Measurements from ENCODE around the gene CLEC2B. TPM values are rescaled to one million over a fixed set of nuclear protein-coding genes. Genes with fewer than 3 reads are reported as not detected.

The CLEC2B gene
- polyA plus RNA-seq, 1 of the 3 experiments (the other 2 are of a cell fraction), result not detected

DNA sequence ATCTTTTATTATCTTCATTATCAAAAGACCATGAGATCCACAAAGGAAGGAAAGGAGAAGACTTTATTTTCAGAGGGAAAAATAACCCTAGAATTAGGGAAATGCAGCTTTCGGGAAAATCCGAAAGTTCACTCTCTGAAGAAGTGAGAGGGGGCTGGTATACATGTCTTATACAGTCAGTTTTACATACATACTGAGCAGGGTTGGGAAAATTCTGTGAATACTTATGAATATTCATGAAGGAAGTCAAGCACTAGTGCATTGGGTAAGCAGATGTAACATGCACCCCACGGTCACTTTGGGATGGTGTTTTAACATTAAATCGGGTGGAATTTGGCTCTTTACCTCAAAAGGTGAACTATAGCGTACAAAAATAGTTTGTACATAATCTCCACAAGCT, 57.5 kb downstream of the CLEC2B start:
- WGBS (ENCODE audit: low lambda C conversion rate), result 11% methylated on average over 5 of the region's 5 CpGs
- Histone ChIP-seq H3K4me2 (no peak overlapping the region), H3K4me1 (ENCODE audit: control insufficient read depth in 1 of 2, insufficient read depth in 2 of 2, low read depth in 1 of 2, low read length in 1 of 2) (no peaks in the 10 kb centered on the region), H3K4me3 (ENCODE audit: low read depth in 2 of 2, low read length in 1 of 2) (no peak overlapping the region), H3K27me3 (ENCODE audit: insufficient read depth) (peaks cover 28% of the 10 kb centered on the region; the same call in 1 of the 2 replicates), H3K79me2 (ENCODE audit: insufficient read depth) (no peaks in the 10 kb centered on the region), H3K36me3 (replicated peaks in 1 of 2; ENCODE audit: control insufficient read depth in 1 of 2, insufficient read depth in 2 of 2, low read length in 1 of 2) (no peaks in the 10 kb centered on the region), H3K9me3 (no peaks in the 10 kb centered on the region), H2AFZ (ENCODE audit: low read depth) (no peak overlapping the region), H3K27ac (ENCODE audit: low read depth in 2 of 2, low read length in 1 of 2) (no peak overlapping the region), H4K20me1 (ENCODE audit: insufficient read depth) (no peaks in the 10 kb centered on the region), H3K9ac (no peak overlapping the region), H3K9me2 (no peaks in the 10 kb centered on the region), H3F3A (replicated peaks; ENCODE audit: insufficient read depth) (no peaks in the 10 kb centered on the region)
- TF ChIP-seq YY1 (IDR thresholded peaks at IDR 0.05; ENCODE audit: low read depth) (no peak), FOXJ3 (CRISPR knock-in tag; IDR thresholded peaks at IDR 0.05) (no peak), REST (IDR thresholded peaks at IDR 0.05; ENCODE audit: low read depth, low read length) (no peak), GABPA (IDR thresholded peaks at IDR 0.05; ENCODE audit: low read depth) (no peak), RAD21 (IDR thresholded peaks at IDR 0.05; ENCODE audit: low read length) (no peak), NFIC (IDR thresholded peaks at IDR 0.05; ENCODE audit: borderline replicate concordance) (no peak), FOXM1 (IDR thresholded peaks at IDR 0.05; ENCODE audit: low read depth) (no peak), EP300 (IDR thresholded peaks at IDR 0.05; ENCODE audit: borderline replicate concordance in 1 of 2, low read depth in 1 of 2, low read length in 1 of 2) (no peak), CHD2 (IDR thresholded peaks at IDR 0.05; ENCODE audit: low read length, partially characterized antibody) (no peak), SIN3A (IDR thresholded peaks at IDR 0.05; ENCODE audit: borderline replicate concordance, low read depth, low read length) (no peak), TEAD4 (IDR thresholded peaks at IDR 0.05; ENCODE audit: borderline replicate concordance, insufficient read depth) (no peak), JUND (IDR thresholded peaks at IDR 0.05) (no peak), GATA2 (CRISPR knock-in tag; IDR thresholded peaks at IDR 0.05) (no peak), RCOR1 (IDR thresholded peaks at IDR 0.05; ENCODE audit: low read length) (no peak)
- TF ChIP-seq, protein P1, sequence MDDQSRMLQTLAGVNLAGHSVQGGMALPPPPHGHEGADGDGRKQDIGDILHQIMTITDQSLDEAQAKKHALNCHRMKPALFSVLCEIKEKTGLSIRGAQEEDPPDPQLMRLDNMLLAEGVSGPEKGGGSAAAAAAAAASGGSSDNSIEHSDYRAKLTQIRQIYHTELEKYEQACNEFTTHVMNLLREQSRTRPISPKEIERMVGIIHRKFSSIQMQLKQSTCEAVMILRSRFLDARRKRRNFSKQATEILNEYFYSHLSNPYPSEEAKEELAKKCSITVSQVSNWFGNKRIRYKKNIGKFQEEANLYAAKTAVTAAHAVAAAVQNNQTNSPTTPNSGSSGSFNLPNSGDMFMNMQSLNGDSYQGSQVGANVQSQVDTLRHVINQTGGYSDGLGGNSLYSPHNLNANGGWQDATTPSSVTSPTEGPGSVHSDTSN (IDR thresholded peaks at IDR 0.05), result no peak
- TF ChIP-seq, protein P2, sequence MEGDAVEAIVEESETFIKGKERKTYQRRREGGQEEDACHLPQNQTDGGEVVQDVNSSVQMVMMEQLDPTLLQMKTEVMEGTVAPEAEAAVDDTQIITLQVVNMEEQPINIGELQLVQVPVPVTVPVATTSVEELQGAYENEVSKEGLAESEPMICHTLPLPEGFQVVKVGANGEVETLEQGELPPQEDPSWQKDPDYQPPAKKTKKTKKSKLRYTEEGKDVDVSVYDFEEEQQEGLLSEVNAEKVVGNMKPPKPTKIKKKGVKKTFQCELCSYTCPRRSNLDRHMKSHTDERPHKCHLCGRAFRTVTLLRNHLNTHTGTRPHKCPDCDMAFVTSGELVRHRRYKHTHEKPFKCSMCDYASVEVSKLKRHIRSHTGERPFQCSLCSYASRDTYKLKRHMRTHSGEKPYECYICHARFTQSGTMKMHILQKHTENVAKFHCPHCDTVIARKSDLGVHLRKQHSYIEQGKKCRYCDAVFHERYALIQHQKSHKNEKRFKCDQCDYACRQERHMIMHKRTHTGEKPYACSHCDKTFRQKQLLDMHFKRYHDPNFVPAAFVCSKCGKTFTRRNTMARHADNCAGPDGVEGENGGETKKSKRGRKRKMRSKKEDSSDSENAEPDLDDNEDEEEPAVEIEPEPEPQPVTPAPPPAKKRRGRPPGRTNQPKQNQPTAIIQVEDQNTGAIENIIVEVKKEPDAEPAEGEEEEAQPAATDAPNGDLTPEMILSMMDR (IDR thresholded peaks at IDR 0.05), result no peak
- no peak for DNase-seq
- ChIA-PET POLR2A (no interaction called here), CTCF (interaction anchor here (1.0 kb wide), 1 partner anchor 63 kb away, joined by 3 read pairs; no protein-coding TSS in a partner anchor)

Measured in SK-N-SH (cell line).